ENCODE data around the gene NPNT.

DNA sequence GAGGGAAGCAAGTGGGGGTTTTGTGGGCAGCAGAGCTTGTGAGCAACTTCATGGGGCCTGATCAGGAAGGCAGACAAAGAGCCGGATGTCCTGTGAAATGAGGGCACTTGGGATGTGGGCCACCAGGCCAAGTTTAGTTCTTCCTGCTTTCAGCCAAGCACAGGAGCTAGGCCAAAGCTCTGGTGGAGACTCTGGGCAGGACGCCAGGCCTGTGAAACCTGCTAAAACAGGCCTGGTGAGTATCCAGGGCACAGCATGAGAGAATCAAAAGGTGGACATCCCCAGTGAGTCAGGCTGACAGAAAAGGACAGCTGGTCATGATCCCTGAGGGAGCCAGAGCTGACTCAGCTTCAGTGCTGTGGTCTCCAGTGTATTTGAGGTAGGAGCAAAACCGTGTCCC lies 95.7 kb downstream of the NPNT start:
- TF ChIP-seq EZH2 (IDR thresholded peaks at IDR 0.05; ENCODE audit: insufficient read depth, low read length) = no peak
- TF ChIP-seq, protein P1, sequence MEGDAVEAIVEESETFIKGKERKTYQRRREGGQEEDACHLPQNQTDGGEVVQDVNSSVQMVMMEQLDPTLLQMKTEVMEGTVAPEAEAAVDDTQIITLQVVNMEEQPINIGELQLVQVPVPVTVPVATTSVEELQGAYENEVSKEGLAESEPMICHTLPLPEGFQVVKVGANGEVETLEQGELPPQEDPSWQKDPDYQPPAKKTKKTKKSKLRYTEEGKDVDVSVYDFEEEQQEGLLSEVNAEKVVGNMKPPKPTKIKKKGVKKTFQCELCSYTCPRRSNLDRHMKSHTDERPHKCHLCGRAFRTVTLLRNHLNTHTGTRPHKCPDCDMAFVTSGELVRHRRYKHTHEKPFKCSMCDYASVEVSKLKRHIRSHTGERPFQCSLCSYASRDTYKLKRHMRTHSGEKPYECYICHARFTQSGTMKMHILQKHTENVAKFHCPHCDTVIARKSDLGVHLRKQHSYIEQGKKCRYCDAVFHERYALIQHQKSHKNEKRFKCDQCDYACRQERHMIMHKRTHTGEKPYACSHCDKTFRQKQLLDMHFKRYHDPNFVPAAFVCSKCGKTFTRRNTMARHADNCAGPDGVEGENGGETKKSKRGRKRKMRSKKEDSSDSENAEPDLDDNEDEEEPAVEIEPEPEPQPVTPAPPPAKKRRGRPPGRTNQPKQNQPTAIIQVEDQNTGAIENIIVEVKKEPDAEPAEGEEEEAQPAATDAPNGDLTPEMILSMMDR (IDR thresholded peaks at IDR 0.05; ENCODE audit: insufficient read depth, low read depth, low read length) = no peak
